ENCODE results near the gene M1AP. TPM values are rescaled to one million over a fixed set of nuclear protein-coding genes. Genes with fewer than 3 reads are reported as not detected.

M1AP gene
- total and polyA plus RNA-seq, 2 donors, result 0.15 to 0.21 TPM

GRCh38 chr2:74675090-74675489, 27.0 kb upstream of the M1AP start:
- Histone ChIP-seq H3K27ac (ENCODE audit: low read depth) (no peak overlapping the region), H3K36me3 (ENCODE audit: insufficient read depth) (no peaks in the 10 kb centered on the region), H3K4me3 (ENCODE audit: low read depth, low read length) (no peak overlapping the region), H3K4me1 (ENCODE audit: insufficient read depth) (no peaks in the 10 kb centered on the region)
- no peak for DNase-seq (ENCODE audit: extremely low spot score)
- 82% methylated on average over 6 of the region's 6 CpGs for WGBS

- Histone ChIP-seq H3K4me3 (ENCODE audit: low read depth, low read length) (no peak overlapping the region), H3K4me1 (ENCODE audit: insufficient read depth) (no peaks in the 10 kb centered on the region), H3K27ac (ENCODE audit: low read depth) (no peak overlapping the region), H3K36me3 (ENCODE audit: insufficient read depth) (no peaks in the 10 kb centered on the region)
- WGBS, result 85% methylated on average over 7 of the region's 7 CpGs
- DNase-seq (ENCODE audit: extremely low spot score), result no peak
These were observed 25.8 kb upstream of the M1AP start for GRCh38 chr2:74673826-74674528.

GRCh38 chr2:74671479-74671878, 23.3 kb upstream of the M1AP start:
- H3K36me3 ChIP-seq (ENCODE audit: insufficient read depth), result no peaks in the 10 kb centered on the region
- H3K4me1 ChIP-seq (ENCODE audit: insufficient read depth), result no peaks in the 10 kb centered on the region
- no peak overlapping the region for H3K4me3 ChIP-seq (ENCODE audit: low read depth, low read length)
- DNase-seq (ENCODE audit: extremely low spot score), result no peak
- no peak overlapping the region for H3K27ac ChIP-seq (ENCODE audit: low read depth)

GRCh38 chr2:74670263-74670662, 22.1 kb upstream of the M1AP start:
- Histone ChIP-seq H3K4me1 (ENCODE audit: insufficient read depth) (no peaks in the 10 kb centered on the region), H3K27ac (ENCODE audit: low read depth) (no peak overlapping the region), H3K36me3 (ENCODE audit: insufficient read depth) (no peaks in the 10 kb centered on the region), H3K4me3 (ENCODE audit: low read depth, low read length) (no peak overlapping the region)
- DNase-seq (ENCODE audit: extremely low spot score), result no peak
- 90% methylated on average over 7 of the region's 7 CpGs for WGBS

- Histone ChIP-seq H3K36me3 (ENCODE audit: insufficient read depth) (peaks cover 2% of the 10 kb centered on the region), H3K27ac (ENCODE audit: low read depth) (no peak overlapping the region), H3K4me3 (ENCODE audit: low read depth, low read length) (no peak overlapping the region), H3K4me1 (ENCODE audit: insufficient read depth) (no peaks in the 10 kb centered on the region)
- DNase-seq (ENCODE audit: extremely low spot score), result no peak
- 83% methylated on average over 1 of the region's 1 CpG for WGBS
These were observed 20.0 kb upstream of the M1AP start for GRCh38 chr2:74668087-74668486.

- no peak for DNase-seq (ENCODE audit: extremely low spot score)
- 68% methylated on average over 2 of the region's 2 CpGs for WGBS
- Histone ChIP-seq H3K36me3 (ENCODE audit: insufficient read depth) (peaks cover 2% of the 10 kb centered on the region), H3K4me1 (ENCODE audit: insufficient read depth) (no peaks in the 10 kb centered on the region), H3K4me3 (ENCODE audit: low read depth, low read length) (no peak overlapping the region), H3K27ac (ENCODE audit: low read depth) (no peak overlapping the region)
These were observed 11.3 kb upstream of the M1AP start for GRCh38 chr2:74659462-74659861.

- no peaks in the 10 kb centered on the region for H3K36me3 ChIP-seq (ENCODE audit: insufficient read depth)
- no peak overlapping the region for H3K27ac ChIP-seq (ENCODE audit: low read depth)
- H3K4me1 ChIP-seq (ENCODE audit: insufficient read depth), result no peaks in the 10 kb centered on the region
- DNase-seq (ENCODE audit: extremely low spot score), result no peak
- no peak overlapping the region for H3K4me3 ChIP-seq (ENCODE audit: low read depth, low read length)
- WGBS, result 95% methylated on average over 2 of the region's 2 CpGs
These were observed 10.4 kb upstream of the M1AP start for GRCh38 chr2:74658516-74658915.

GRCh38 chr2:74655579-74655978, 7.4 kb upstream of the M1AP start:
- DNase-seq (ENCODE audit: extremely low spot score), result no peak
- Histone ChIP-seq H3K4me3 (ENCODE audit: low read depth, low read length) (no peak overlapping the region), H3K4me1 (ENCODE audit: insufficient read depth) (no peaks in the 10 kb centered on the region), H3K27ac (ENCODE audit: low read depth) (no peak overlapping the region), H3K36me3 (ENCODE audit: insufficient read depth) (no peaks in the 10 kb centered on the region)
- 100% methylated on average over 1 of the region's 1 CpG for WGBS

GRCh38 chr2:74653985-74654882, 6.1 kb upstream of the M1AP start, which contains the start of gene SEMA4F:
Gene SEMA4F (plus strand): TSS chr2:74654247. CDS start chr2:74654377, 130 bp downstream.
- WGBS, result 1% methylated on average over 79 of the region's 79 CpGs
- no peaks in the 10 kb centered on the region for H3K36me3 ChIP-seq (ENCODE audit: insufficient read depth)
- DNase-seq (ENCODE audit: extremely low spot score), result peak; percentile 90
- peak within 1 kb of the TSS; percentile 12 for H3K27ac ChIP-seq (ENCODE audit: low read depth)
- H3K4me1 ChIP-seq (ENCODE audit: insufficient read depth), result no peaks in the 10 kb centered on the region
- peak within 1 kb of the TSS; percentile 68 for H3K4me3 ChIP-seq (ENCODE audit: low read depth, low read length)

GRCh38 chr2:74653589-74653984, 5.5 kb upstream of the M1AP start:
- no peaks in the 10 kb centered on the region for H3K4me1 ChIP-seq (ENCODE audit: insufficient read depth)
- H3K27ac ChIP-seq (ENCODE audit: low read depth), result no peak overlapping the region
- WGBS, result 11% methylated on average over 15 of the region's 15 CpGs

GRCh38 chr2:74646834-74647482, 1.2 kb downstream of the M1AP start:
- no peaks in the 10 kb centered on the region for H3K36me3 ChIP-seq (ENCODE audit: insufficient read depth)
- no peak for DNase-seq (ENCODE audit: extremely low spot score)
- H3K4me3 ChIP-seq (ENCODE audit: low read depth, low read length), result no peak overlapping the region
- no peak overlapping the region for H3K27ac ChIP-seq (ENCODE audit: low read depth)
- 92% methylated on average over 13 of the region's 13 CpGs for WGBS
- H3K4me1 ChIP-seq (ENCODE audit: insufficient read depth), result no peaks in the 10 kb centered on the region

More at GRCh38 chr2:74653589-74653984, 5.5 kb upstream of the M1AP start:
- DNase-seq (ENCODE audit: extremely low spot score), result no peak
- Histone ChIP-seq H3K4me3 (ENCODE audit: low read depth, low read length) (peak overlapping the region; percentile 68), H3K36me3 (ENCODE audit: insufficient read depth) (no peaks in the 10 kb centered on the region)

- WGBS, result 68% methylated on average over 2 of the region's 2 CpGs
- Histone ChIP-seq H3K27ac (ENCODE audit: low read depth) (no peak overlapping the region), H3K4me3 (ENCODE audit: low read depth, low read length) (no peak overlapping the region), H3K36me3 (ENCODE audit: insufficient read depth) (no peaks in the 10 kb centered on the region), H3K4me1 (ENCODE audit: insufficient read depth) (no peaks in the 10 kb centered on the region)
- DNase-seq (ENCODE audit: extremely low spot score), result no peak
These were observed 1.9 kb downstream of the M1AP start for GRCh38 chr2:74646201-74646600.

GRCh38 chr2:74645344-74645743, 2.8 kb downstream of the M1AP start:
- H3K27ac ChIP-seq (ENCODE audit: low read depth), result no peak overlapping the region
- DNase-seq (ENCODE audit: extremely low spot score), result no peak
- 68% methylated on average over 4 of the region's 4 CpGs for whole genome bisulfite sequencing
- no peak overlapping the region for H3K4me3 ChIP-seq (ENCODE audit: low read depth, low read length)
- H3K4me1 ChIP-seq (ENCODE audit: insufficient read depth), result no peaks in the 10 kb centered on the region
- H3K36me3 ChIP-seq (ENCODE audit: insufficient read depth), result no peaks in the 10 kb centered on the region

Measured in urinary bladder (tissue), 4 donors.